Tibial nerve (tissue), 3 donors: ENCODE measurements around the gene FAM184A.

Experiments used
- POLR2A ChIP-seq, 2 donors: fragments of 450-650 bp; IDR thresholded peaks; one replicate each; pipeline ENCODE4 v1.6.1; 2017; ENCODE audit warnings: antibody characterized with exemption in 2 of 2, mild to moderate bottlenecking in 2 of 2, moderate library complexity in 2 of 2
- TF ChIP-seq, protein P1 (sequence below), 5 experiments: fragments of 200-600 bp in 3 of 5; fragments of 450-650 bp in 2 of 5; sonication (generic) in 3 of 5; IDR thresholded peaks; one replicate each; pipeline ENCODE4 v1.5.1; 2016 to 2019; ENCODE audit warnings: antibody characterized with exemption in 5 of 5, mild to moderate bottlenecking in 3 of 5, moderate library complexity in 2 of 5

DNA sequence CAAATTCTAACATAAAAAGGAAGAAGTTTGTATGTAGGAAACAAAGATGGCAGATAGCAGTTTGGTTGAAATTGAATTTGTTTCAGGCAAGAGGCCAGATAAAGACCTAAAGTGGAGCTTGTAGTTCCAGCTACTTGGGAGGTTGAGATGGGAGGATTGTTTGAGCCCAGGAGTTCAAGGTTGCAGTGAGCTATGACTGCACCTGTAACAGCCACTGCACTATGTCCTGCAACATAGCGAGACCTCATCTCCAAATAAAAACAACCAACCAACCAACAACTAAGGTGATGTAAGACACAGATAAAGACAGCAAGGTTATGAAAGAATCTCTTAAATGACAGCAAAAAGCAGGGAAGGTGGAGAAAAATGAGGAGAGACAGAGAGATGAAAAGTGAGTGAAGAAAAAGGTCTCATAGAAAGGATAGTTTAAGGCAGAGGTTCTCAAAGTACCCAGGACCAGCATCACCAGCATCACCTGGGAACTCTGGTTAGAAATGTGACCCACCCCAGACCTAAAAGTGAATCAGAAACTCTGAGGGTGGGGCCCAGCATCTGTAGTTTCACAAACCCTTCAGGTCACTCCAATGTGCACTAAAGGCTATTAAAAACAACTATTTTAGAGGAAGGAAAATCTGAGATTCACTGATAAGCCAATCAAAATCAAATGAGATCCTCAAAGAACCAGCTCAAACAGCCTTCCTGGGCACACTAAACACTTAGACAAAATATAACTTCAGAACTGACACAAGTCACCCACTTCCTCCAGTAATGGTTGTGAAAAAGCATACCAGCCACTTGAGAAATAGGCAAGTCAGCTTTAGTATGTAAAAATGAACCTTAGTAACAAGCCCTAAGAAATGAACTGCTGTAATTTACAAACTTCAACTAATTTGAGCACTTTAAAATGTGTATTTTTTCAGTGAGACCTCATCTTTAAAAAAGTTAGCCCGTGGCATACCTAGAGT is 57.6 kb downstream of the FAM184A start:
- TF ChIP-seq, protein P1, sequence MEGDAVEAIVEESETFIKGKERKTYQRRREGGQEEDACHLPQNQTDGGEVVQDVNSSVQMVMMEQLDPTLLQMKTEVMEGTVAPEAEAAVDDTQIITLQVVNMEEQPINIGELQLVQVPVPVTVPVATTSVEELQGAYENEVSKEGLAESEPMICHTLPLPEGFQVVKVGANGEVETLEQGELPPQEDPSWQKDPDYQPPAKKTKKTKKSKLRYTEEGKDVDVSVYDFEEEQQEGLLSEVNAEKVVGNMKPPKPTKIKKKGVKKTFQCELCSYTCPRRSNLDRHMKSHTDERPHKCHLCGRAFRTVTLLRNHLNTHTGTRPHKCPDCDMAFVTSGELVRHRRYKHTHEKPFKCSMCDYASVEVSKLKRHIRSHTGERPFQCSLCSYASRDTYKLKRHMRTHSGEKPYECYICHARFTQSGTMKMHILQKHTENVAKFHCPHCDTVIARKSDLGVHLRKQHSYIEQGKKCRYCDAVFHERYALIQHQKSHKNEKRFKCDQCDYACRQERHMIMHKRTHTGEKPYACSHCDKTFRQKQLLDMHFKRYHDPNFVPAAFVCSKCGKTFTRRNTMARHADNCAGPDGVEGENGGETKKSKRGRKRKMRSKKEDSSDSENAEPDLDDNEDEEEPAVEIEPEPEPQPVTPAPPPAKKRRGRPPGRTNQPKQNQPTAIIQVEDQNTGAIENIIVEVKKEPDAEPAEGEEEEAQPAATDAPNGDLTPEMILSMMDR (IDR thresholded peaks at IDR 0.05): no peak
- TF ChIP-seq POLR2A (IDR thresholded peaks at IDR 0.05): no peak
